Fibroblast of lung (primary cell): Measurements from ENCODE around the gene RNF41.

ENCODE experiments used
- EZH2 ChIP-seq: IDR thresholded peaks from 2 replicates; pipeline ENCODE4 v1.5.1; 2012; ENCODE audit warnings: low read length, control low read depth, mild to moderate bottlenecking; ENCODE audit errors: missing control alignments
- TF ChIP-seq, protein P1 (sequence below), 2 donors: IDR thresholded peaks in 1 of 2; conservative IDR thresholded peaks in 1 of 2; 1 replicate in 1 of 2; 2 replicates in 1 of 2; pipeline ENCODE4 v1.5.1; 2011 to 2012; ENCODE audit warnings: low read length in 2 of 2, control low read depth in 1 of 2, inconsistent platforms in 1 of 2, low read depth in 1 of 2, mild to moderate bottlenecking in 1 of 2

- TF ChIP-seq, protein P1, sequence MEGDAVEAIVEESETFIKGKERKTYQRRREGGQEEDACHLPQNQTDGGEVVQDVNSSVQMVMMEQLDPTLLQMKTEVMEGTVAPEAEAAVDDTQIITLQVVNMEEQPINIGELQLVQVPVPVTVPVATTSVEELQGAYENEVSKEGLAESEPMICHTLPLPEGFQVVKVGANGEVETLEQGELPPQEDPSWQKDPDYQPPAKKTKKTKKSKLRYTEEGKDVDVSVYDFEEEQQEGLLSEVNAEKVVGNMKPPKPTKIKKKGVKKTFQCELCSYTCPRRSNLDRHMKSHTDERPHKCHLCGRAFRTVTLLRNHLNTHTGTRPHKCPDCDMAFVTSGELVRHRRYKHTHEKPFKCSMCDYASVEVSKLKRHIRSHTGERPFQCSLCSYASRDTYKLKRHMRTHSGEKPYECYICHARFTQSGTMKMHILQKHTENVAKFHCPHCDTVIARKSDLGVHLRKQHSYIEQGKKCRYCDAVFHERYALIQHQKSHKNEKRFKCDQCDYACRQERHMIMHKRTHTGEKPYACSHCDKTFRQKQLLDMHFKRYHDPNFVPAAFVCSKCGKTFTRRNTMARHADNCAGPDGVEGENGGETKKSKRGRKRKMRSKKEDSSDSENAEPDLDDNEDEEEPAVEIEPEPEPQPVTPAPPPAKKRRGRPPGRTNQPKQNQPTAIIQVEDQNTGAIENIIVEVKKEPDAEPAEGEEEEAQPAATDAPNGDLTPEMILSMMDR (conservative IDR thresholded peaks at IDR 0.05 in 1 of 2, IDR thresholded peaks at IDR 0.05 in 1 of 2; ENCODE audit: low read depth in 1 of 2, low read length in 2 of 2) = no peak
- no peak for TF ChIP-seq EZH2
Measured at GRCh38 chr12:56248711-56249110, 27.0 kb upstream of the RNF41 start.
